SK-N-SH (cell line): ENCODE results near the gene PXK. TPM values are rescaled to one million over a fixed set of nuclear protein-coding genes. Genes with fewer than 3 reads are reported as not detected.

Experiments used
- CTCF ChIA-PET: fragments of 300-600, 350-600 bp; formaldehyde crosslinking; extraction: SDS; loops from one replicate; lab custom pipeline; 2021; lab: Yijun Ruan, JAX
- POLR2A ChIA-PET: fragments of 350-600 bp; sonication (Branson Sonifier 250); formaldehyde crosslinking; extraction: SDS; loops from one replicate; lab custom pipeline; 2020; ENCODE audit warnings: antibody characterized with exemption, inconsistent platforms; lab: Yijun Ruan, JAX
- DNase-seq: peaks from one replicate; pipeline ENCODE4 v3.0.0; 2012
- H2AFZ ChIP-seq: fragments of 200-600 bp; sonication (generic); 2 replicates; pipeline ENCODE4 v1.8.1; 2016; ENCODE audit warnings: antibody characterized with exemption, mild to moderate bottlenecking, low read depth
- H3F3A ChIP-seq: fragments of 200-600 bp; sonication (generic); replicated peaks from 2 replicates; pipeline ENCODE3; 2016; ENCODE audit warnings: antibody characterized with exemption, mild to moderate bottlenecking; ENCODE audit not compliant: insufficient read depth
- H3K27ac ChIP-seq, 2 experiments: fragments of 200-500 bp in 1 of 2; fragments of 200-600 bp in 1 of 2; sonication (Bioruptor generic) in 1 of 2; sonication (generic), shearing (Covaris generic) in 1 of 2; 2 replicates each; pipeline versions ENCODE4 v1.5.1 to v1.6.1; 2014 to 2016; ENCODE audit warnings: low read depth in 2 of 2, inconsistent platforms in 1 of 2, low read length in 1 of 2, mild to moderate bottlenecking in 1 of 2, mixed read lengths in 1 of 2
- H3K27me3 ChIP-seq: fragments of 200-600 bp; sonication (generic), shearing (Covaris generic); 2 replicates; pipeline ENCODE4 v1.6.1; 2016; ENCODE audit warnings: mixed run types; ENCODE audit not compliant: insufficient read depth
- H3K36me3 ChIP-seq, 2 experiments: fragments of 200-500 bp in 1 of 2; fragments of 200-600 bp in 1 of 2; sonication (Bioruptor generic) in 1 of 2; sonication (generic) in 1 of 2; replicated peaks in 1 of 2; 2 replicates each; pipeline versions ENCODE3 to v1.5.1; 2014 to 2016; ENCODE audit warnings: low read length in 1 of 2, mild to moderate bottlenecking in 1 of 2; ENCODE audit not compliant: insufficient read depth in 2 of 2, control insufficient read depth in 1 of 2
- H3K4me1 ChIP-seq, 2 experiments: fragments of 200-500 bp in 1 of 2; fragments of 200-600 bp in 1 of 2; sonication (Bioruptor generic) in 1 of 2; sonication (generic), shearing (Covaris generic) in 1 of 2; 2 replicates each; pipeline versions ENCODE4 v1.5.1 to v1.6.1; 2014 to 2016; ENCODE audit warnings: low read depth in 1 of 2, low read length in 1 of 2, mixed run types in 1 of 2; ENCODE audit not compliant: insufficient read depth in 2 of 2, control insufficient read depth in 1 of 2
- H3K4me2 ChIP-seq: fragments of 200-600 bp; sonication (generic), shearing (Covaris generic); 2 replicates; pipeline ENCODE4 v1.6.1; 2017; ENCODE audit warnings: mixed run types
- H3K4me3 ChIP-seq, 2 experiments: fragments of 200-500 bp in 1 of 2; fragments of 200-600 bp in 1 of 2; sonication (Bioruptor generic) in 1 of 2; sonication (generic), shearing (Covaris generic) in 1 of 2; 2 replicates each; pipeline versions ENCODE4 v1.5.1 to v1.8.1; 2014 to 2016; ENCODE audit warnings: low read depth in 2 of 2, inconsistent platforms in 1 of 2, low read length in 1 of 2, mild to moderate bottlenecking in 1 of 2, mixed read lengths in 1 of 2, moderate library complexity in 1 of 2
- H3K79me2 ChIP-seq: fragments of 200-600 bp; sonication (generic); 2 replicates; pipeline ENCODE4 v1.8.1; 2017; ENCODE audit warnings: mild to moderate bottlenecking; ENCODE audit not compliant: insufficient read depth
- H3K9ac ChIP-seq: fragments of 200-600 bp; sonication (generic); 2 replicates; pipeline ENCODE4 v1.6.1; 2017; ENCODE audit warnings: mixed run types
- H3K9me2 ChIP-seq: fragments of 200-600 bp; sonication (generic); 2 replicates; pipeline ENCODE4 v1.6.1; 2017; ENCODE audit warnings: mixed run types
- H3K9me3 ChIP-seq: fragments of 200-600 bp; sonication (generic); 2 replicates; pipeline ENCODE4 v1.6.1; 2017; ENCODE audit warnings: mixed run types, mild to moderate bottlenecking, moderate library complexity
- H4K20me1 ChIP-seq: fragments of 200-600 bp; sonication (generic); 2 replicates; pipeline ENCODE4 v1.6.1; 2017; ENCODE audit warnings: mild to moderate bottlenecking, mixed run types; ENCODE audit not compliant: insufficient read depth
- ELF1 ChIP-seq: IDR thresholded peaks from 2 replicates; pipeline ENCODE4 v1.4.0; 2012
- EP300 ChIP-seq, 2 experiments: IDR thresholded peaks; 2 replicates each; pipeline versions ENCODE4 v1.4.0 to v1.6.1; 2012; ENCODE audit warnings: borderline replicate concordance in 1 of 2, low read depth in 1 of 2, low read length in 1 of 2
- EZH2phosphoT487 ChIP-seq: fragments of 200-600 bp; sonication (generic); IDR thresholded peaks from 2 replicates; pipeline ENCODE4 v1.6.1; 2017; ENCODE audit warnings: low read depth, mixed run types, mild to moderate bottlenecking, antibody characterized with exemption, moderate library complexity, borderline replicate concordance
- FOSL2 ChIP-seq: IDR thresholded peaks from 2 replicates; pipeline ENCODE4 v1.4.0; 2012; ENCODE audit warnings: low read depth, mild to moderate bottlenecking, moderate library complexity, borderline replicate concordance
- FOXJ3 ChIP-seq: sonication (generic); formaldehyde crosslinking; IDR thresholded peaks from 2 replicates; pipeline ENCODE4 v1.5.1; 2020; ENCODE audit warnings: mild to moderate bottlenecking, missing genetic modification reagents
- GABPA ChIP-seq: IDR thresholded peaks from 2 replicates; pipeline ENCODE4 v1.4.0; 2012; ENCODE audit warnings: low read depth, mild to moderate bottlenecking
- GATA2 ChIP-seq: sonication (generic); formaldehyde crosslinking; IDR thresholded peaks from 2 replicates; pipeline ENCODE4 v1.5.0; 2020; ENCODE audit warnings: mild to moderate bottlenecking, missing genetic modification reagents
- IRF3 ChIP-seq: fragments of 150-350 bp; IDR thresholded peaks from 2 replicates; pipeline ENCODE4 v1.6.1; 2016; ENCODE audit warnings: mild to moderate bottlenecking, low read depth, low read length
- MEF2A ChIP-seq: IDR thresholded peaks from 2 replicates; pipeline ENCODE4 v1.4.0; 2012; ENCODE audit warnings: low read depth, borderline replicate concordance
- NRF1 ChIP-seq: IDR thresholded peaks from 2 replicates; pipeline ENCODE4 v1.6.1; 2012; ENCODE audit warnings: low read depth, mild to moderate bottlenecking, low read length
- PBX3 ChIP-seq: IDR thresholded peaks from 2 replicates; pipeline ENCODE4; 2012
- POLR2AphosphoS5 ChIP-seq: IDR thresholded peaks from 2 replicates; pipeline ENCODE4 v1.6.1; 2012; ENCODE audit warnings: low read depth, low read length
- RAD21 ChIP-seq: IDR thresholded peaks from 2 replicates; pipeline ENCODE4 v1.6.1; 2012; ENCODE audit warnings: mild to moderate bottlenecking, low read length
- REST ChIP-seq: IDR thresholded peaks from 2 replicates; pipeline ENCODE4 v1.6.1; 2012; ENCODE audit warnings: mild to moderate bottlenecking, low read depth, low read length, moderate library complexity
- SMC3 ChIP-seq: IDR thresholded peaks from 2 replicates; pipeline ENCODE4 v1.6.1; 2012; ENCODE audit warnings: low read depth, low read length, improper control_type of control experiment
- TAF1 ChIP-seq: IDR thresholded peaks from 2 replicates; pipeline ENCODE4 v1.6.1; 2012; ENCODE audit warnings: low read depth, mild to moderate bottlenecking, low read length, moderate library complexity, borderline replicate concordance
- TCF12 ChIP-seq: IDR thresholded peaks from 2 replicates; pipeline ENCODE4 v1.4.0; 2012
- USF1 ChIP-seq: IDR thresholded peaks from 2 replicates; pipeline ENCODE4 v1.4.0; 2012; ENCODE audit warnings: low read depth, borderline replicate concordance
- YY1 ChIP-seq: IDR thresholded peaks from 2 replicates; pipeline ENCODE4 v1.4.0; 2012; ENCODE audit warnings: low read depth, mild to moderate bottlenecking
- WGBS: methylation state at CpG from one replicate; pipeline ENCODE4 v1.1.6; 2017; ENCODE audit warnings: low lambda C conversion rate; 5-methylcytosine and 5-hydroxymethylcytosine counted together
- polyA plus RNA-seq, 3 experiments: library from polyadenylated mRNA; depleted of rRNA; stranded (reverse); fragments of >200 nt; gene quantifications; 2 replicates each; pipeline ENCODE4 v1.2.3, GENCODE V29; 2012

Gene PXK
- polyA plus RNA-seq, 1 of the 3 experiments (the other 2 are of a cell fraction): 8.4 TPM

GRCh38 chr3:58375254-58375653 lies 42.6 kb downstream of the PXK start (continued):
- TF ChIP-seq REST: no peak
- no peak for TF ChIP-seq EP300 (IDR thresholded peaks at IDR 0.05; ENCODE audit: borderline replicate concordance in 1 of 2, low read depth in 1 of 2, low read length in 1 of 2)
- no peak for TF ChIP-seq PBX3
- TF ChIP-seq YY1: no peak
- no peak for TF ChIP-seq IRF3
- TF ChIP-seq SMC3: no peak

GRCh38 chr3:58377168-58377567 lies 44.5 kb downstream of the PXK start:
- H3K9ac ChIP-seq: no peak overlapping the region
- H3K27ac ChIP-seq: no peak overlapping the region
- CTCF ChIA-PET: no interaction called here
- H3K27me3 ChIP-seq: no peaks in the 10 kb centered on the region
- H3K9me2 ChIP-seq: no peaks in the 10 kb centered on the region
- no peak overlapping the region for H2AFZ ChIP-seq
- TF ChIP-seq GABPA: no peak
- no peak for TF ChIP-seq SMC3
- TF ChIP-seq RAD21: no peak
- no peak for TF ChIP-seq TCF12
- TF ChIP-seq FOSL2: no peak
- TF ChIP-seq NRF1: no peak
- no peak for TF ChIP-seq MEF2A
- TF ChIP-seq ELF1: no peak
- TF ChIP-seq YY1: no peak
- TF ChIP-seq TAF1: no peak
- no peak for TF ChIP-seq GATA2 (CRISPR knock-in tag)
- no peak for TF ChIP-seq EZH2phosphoT487
- no peak for TF ChIP-seq FOXJ3 (CRISPR knock-in tag)
- no peak for TF ChIP-seq POLR2AphosphoS5
- no peak for TF ChIP-seq USF1
- TF ChIP-seq, all 33 proteins: peak for 0
- no peak for DNase-seq
- H3F3A ChIP-seq: no peaks in the 10 kb centered on the region
- no peak overlapping the region for H3K4me3 ChIP-seq
- H3K4me2 ChIP-seq: no peak overlapping the region
- POLR2A ChIA-PET: no interaction called here
- no peaks in the 10 kb centered on the region for H3K36me3 ChIP-seq
- no peaks in the 10 kb centered on the region for H3K79me2 ChIP-seq
- no peaks in the 10 kb centered on the region for H4K20me1 ChIP-seq
- 89% methylated on average over 5 of the region's 5 CpGs for WGBS
- no peaks in the 10 kb centered on the region for H3K9me3 ChIP-seq
- no peaks in the 10 kb centered on the region for H3K4me1 ChIP-seq
